Right lung (tissue), 5 donors: ENCODE results near the gene SUCLA2. TPM values are rescaled to one million over a fixed set of nuclear protein-coding genes. Genes with fewer than 3 reads are reported as not detected.
"Not testable (repeated sequence)": the region's sequence is repeated elsewhere in the genome, so short reads cannot be mapped to it uniquely, and the experiment has no call there.

Experiments
- DNase-seq, 2 donors: peaks; one replicate each; pipeline ENCODE4 v3.0.0-alpha.2; 2013
- polyA plus RNA-seq, 5 donors: library from polyadenylated mRNA; unstranded; fragments of 120-200 nt; gene quantifications; one replicate each; pipeline versions ENCODE4 v1.2.1 to v1.2.3, GENCODE V29; 2013; ENCODE audit warnings: inconsistent platforms in 1 of 5, low replicate concordance in 1 of 5; ENCODE audit not compliant: insufficient read length in 5 of 5, insufficient read depth in 1 of 5

SUCLA2 gene
- polyA plus RNA-seq, 5 donors, result 55.5 to 78.7 (median 73.4) TPM

GRCh38 chr13:48000559-48001113, 437 bp downstream of the SUCLA2 start:
- peak in 1 of 2 donors; percentile 9 for DNase-seq

GRCh38 chr13:47999973-48000372, 1.1 kb downstream of the SUCLA2 start:
- DNase-seq, result no peak

GRCh38 chr13:47997384-47997783, 3.7 kb downstream of the SUCLA2 start:
- DNase-seq, result no peak

GRCh38 chr13:47991859-47992258, 9.2 kb downstream of the SUCLA2 start:
- DNase-seq, result no peak

- DNase-seq, result no peak
These were observed 10.1 kb downstream of the SUCLA2 start for GRCh38 chr13:47990920-47991466.

GRCh38 chr13:47990427-47990826, 10.6 kb downstream of the SUCLA2 start:
- DNase-seq, result no peak

- no peak for DNase-seq
These were observed 18.0 kb downstream of the SUCLA2 start for GRCh38 chr13:47983070-47983469.

GRCh38 chr13:47976325-47976724, 24.7 kb downstream of the SUCLA2 start:
- DNase-seq, result no peak

- no peak for DNase-seq
These were observed 36.2 kb downstream of the SUCLA2 start for GRCh38 chr13:47964863-47965262.

- no peak for DNase-seq
These were observed 38.8 kb downstream of the SUCLA2 start for GRCh38 chr13:47962237-47962636.

- DNase-seq, result no peak
These were observed 41.4 kb downstream of the SUCLA2 start for GRCh38 chr13:47959468-47960247.

GRCh38 chr13:47957073-47957472, 44.0 kb downstream of the SUCLA2 start:
- DNase-seq, result no peak

GRCh38 chr13:47955836-47956235, 45.2 kb downstream of the SUCLA2 start:
- no peak for DNase-seq

GRCh38 chr13:47949799-47950198, 51.3 kb downstream of the SUCLA2 start:
- DNase-seq, result no peak

- no peak for DNase-seq
These were observed 55.3 kb downstream of the SUCLA2 start for GRCh38 chr13:47945738-47946137.

- DNase-seq, result not testable (repeated sequence)
These were observed 55.9 kb downstream of the SUCLA2 start for GRCh38 chr13:47945146-47945545.

GRCh38 chr13:47934371-47934770, 66.7 kb downstream of the SUCLA2 start:
- DNase-seq, result no peak

GRCh38 chr13:47932950-47933923, 67.8 kb downstream of the SUCLA2 start:
- no peak for DNase-seq

- DNase-seq, result no peak
These were observed 70.4 kb downstream of the SUCLA2 start for GRCh38 chr13:47930649-47931165.

- DNase-seq, result no peak
These were observed 71.9 kb downstream of the SUCLA2 start for GRCh38 chr13:47929156-47929555.

- no peak for DNase-seq
These were observed 84.0 kb downstream of the SUCLA2 start for GRCh38 chr13:47917022-47917574.
